ENCODE measurements around the gene UPB1.

DNA sequence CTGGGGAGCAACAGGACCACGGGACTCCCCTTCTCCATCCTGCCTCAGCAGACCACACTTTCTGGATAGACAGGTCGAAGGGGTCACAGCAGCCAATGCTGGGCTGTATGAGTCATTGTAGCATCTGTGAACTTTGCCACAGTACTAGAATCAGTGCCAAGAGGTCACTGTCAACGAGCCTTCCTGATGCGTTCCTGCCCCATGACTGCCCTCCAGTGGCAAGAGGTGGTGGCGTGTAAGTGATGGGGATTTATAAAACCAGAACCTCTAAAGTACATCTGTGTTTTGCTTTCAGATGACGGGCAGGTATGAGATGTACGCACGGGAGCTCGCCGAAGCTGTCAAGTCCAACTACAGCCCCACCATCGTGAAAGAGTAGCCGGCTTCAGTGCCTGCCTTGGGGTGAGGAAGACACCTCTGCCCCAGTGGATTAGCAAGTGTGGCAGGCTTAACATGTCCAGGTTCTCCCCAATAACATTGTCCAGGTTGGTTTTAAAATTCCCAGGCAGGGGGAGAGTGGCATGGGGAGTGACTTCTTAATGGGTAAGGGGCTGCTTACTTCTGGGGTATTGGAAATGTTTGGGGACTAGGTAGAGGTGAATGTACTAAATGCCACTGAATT, 30.4 kb downstream of the UPB1 start:
- TF ChIP-seq, protein P1, sequence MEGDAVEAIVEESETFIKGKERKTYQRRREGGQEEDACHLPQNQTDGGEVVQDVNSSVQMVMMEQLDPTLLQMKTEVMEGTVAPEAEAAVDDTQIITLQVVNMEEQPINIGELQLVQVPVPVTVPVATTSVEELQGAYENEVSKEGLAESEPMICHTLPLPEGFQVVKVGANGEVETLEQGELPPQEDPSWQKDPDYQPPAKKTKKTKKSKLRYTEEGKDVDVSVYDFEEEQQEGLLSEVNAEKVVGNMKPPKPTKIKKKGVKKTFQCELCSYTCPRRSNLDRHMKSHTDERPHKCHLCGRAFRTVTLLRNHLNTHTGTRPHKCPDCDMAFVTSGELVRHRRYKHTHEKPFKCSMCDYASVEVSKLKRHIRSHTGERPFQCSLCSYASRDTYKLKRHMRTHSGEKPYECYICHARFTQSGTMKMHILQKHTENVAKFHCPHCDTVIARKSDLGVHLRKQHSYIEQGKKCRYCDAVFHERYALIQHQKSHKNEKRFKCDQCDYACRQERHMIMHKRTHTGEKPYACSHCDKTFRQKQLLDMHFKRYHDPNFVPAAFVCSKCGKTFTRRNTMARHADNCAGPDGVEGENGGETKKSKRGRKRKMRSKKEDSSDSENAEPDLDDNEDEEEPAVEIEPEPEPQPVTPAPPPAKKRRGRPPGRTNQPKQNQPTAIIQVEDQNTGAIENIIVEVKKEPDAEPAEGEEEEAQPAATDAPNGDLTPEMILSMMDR (IDR thresholded peaks at IDR 0.05) = peak; percentile 71 to 87 (median 80)
- TF ChIP-seq POLR2A (IDR thresholded peaks at IDR 0.05) = no peak
